Thoracic aorta (tissue), 2 donors: Measurements from ENCODE around the gene SLC46A1. TPM values are rescaled to one million over a fixed set of nuclear protein-coding genes. Genes with fewer than 3 reads are reported as not detected.

Experiments used
- ATAC-seq: fragments of 150-250 bp; one replicate; pipeline ENCODE4 v1.8.0; 2017; ENCODE audit warnings: low read depth; ENCODE audit not compliant: insufficient number of reproducible peaks, low FRiP score
- DNase-seq: peaks from one replicate; pipeline ENCODE4 v3.0.0-alpha.2; 2020; ENCODE audit warnings: low spot score
- H3K27ac ChIP-seq, 2 donors: fragments of 200-600 bp; sonication (generic); 1 replicate in 1 of 2; 2 replicates in 1 of 2; pipeline ENCODE4 v1.5.1; 2016; ENCODE audit warnings: mild to moderate bottlenecking in 2 of 2, moderate library complexity in 2 of 2
- H3K27me3 ChIP-seq: fragments of 200-600 bp; sonication (generic); replicated peaks from 2 replicates; pipeline ENCODE4 v1.6.0; 2016; ENCODE audit warnings: mild to moderate bottlenecking; ENCODE audit not compliant: insufficient read depth
- H3K36me3 ChIP-seq: fragments of 200-600 bp; sonication (generic); one replicate; pipeline ENCODE4 v1.5.1; 2016
- H3K4me1 ChIP-seq, 2 donors: fragments of 200-600 bp; sonication (generic); 1 replicate in 1 of 2; 2 replicates in 1 of 2; pipeline versions ENCODE4 v1.5.1 to v1.6.0; 2016; ENCODE audit warnings: low read depth in 2 of 2, mild to moderate bottlenecking in 1 of 2; ENCODE audit not compliant: control insufficient read depth in 1 of 2
- H3K4me3 ChIP-seq: fragments of 200-600 bp; sonication (generic); 2 replicates; pipeline ENCODE4 v1.5.1; 2016; ENCODE audit warnings: mild to moderate bottlenecking
- H3K9me3 ChIP-seq: fragments of 200-600 bp; sonication (generic); 2 replicates; pipeline ENCODE4 v1.5.1; 2016
- CTCF ChIP-seq: fragments of 200-600 bp; sonication (generic); IDR thresholded peaks from one replicate; pipeline ENCODE4 v1.5.1; 2019; ENCODE audit warnings: antibody characterized with exemption
- total RNA-seq, 2 donors: library from RNA; depleted of rRNA; stranded (reverse); fragments of >200 nt; gene quantifications; one replicate each; pipeline versions ENCODE4 v1.1.0 to v1.2.3, GENCODE V29; 2016

Gene SLC46A1
- total RNA-seq, 2 donors from 2014 or later: 11.9 to 29.2 TPM

- DNase-seq: no peak
- peaks cover 50% of the 10 kb centered on the region for H3K36me3 ChIP-seq
- no peaks in the 10 kb centered on the region for H3K9me3 ChIP-seq
- no peak for TF ChIP-seq CTCF
- H3K27me3 ChIP-seq: no peaks in the 10 kb centered on the region
- peak overlapping the region; percentile 73 to 84 for H3K27ac ChIP-seq
- no peak overlapping the region for H3K4me3 ChIP-seq
- no peak for ATAC-seq
- H3K4me1 ChIP-seq: peaks cover 39 to 47% of the 10 kb centered on the region in 2 donors
Observed at GRCh38 chr17:28346199-28346580, 59.8 kb downstream of the SLC46A1 start.

- no peaks in the 10 kb centered on the region for H3K27me3 ChIP-seq
- no peaks in the 10 kb centered on the region for H3K9me3 ChIP-seq
- H3K4me3 ChIP-seq: no peak overlapping the region
- peak overlapping the region; percentile 73 to 84 for H3K27ac ChIP-seq
- ATAC-seq (peak; percentile 11), DNase-seq (no peak)
- H3K36me3 ChIP-seq: peaks cover 50% of the 10 kb centered on the region
- TF ChIP-seq CTCF: no peak
- H3K4me1 ChIP-seq: peaks cover 39 to 47% of the 10 kb centered on the region in 2 donors
Observed at GRCh38 chr17:28345419-28346198, 60.4 kb downstream of the SLC46A1 start.

Other genes with a start within 250 kb of the SLC46A1 start
- gene TMEM97, start 87.0 kb downstream of the SLC46A1 start, total RNA-seq: 1 to 10 TPM; 1.1 to 5.9 TPM
- gene IFT20, start 70.7 kb downstream of the SLC46A1 start, total RNA-seq: 10 to 100 TPM; 37.4 to 38.4 TPM
- 10 to 100 TPM; 43.3 to 66.1 TPM for gene TNFAIP1, start 70.5 kb downstream of the SLC46A1 start, total RNA-seq
- gene POLDIP2, start 48.7 kb downstream of the SLC46A1 start, total RNA-seq: 10 to 100 TPM; 54.9 to 68.2 TPM
- gene SEBOX, start 41.0 kb downstream of the SLC46A1 start, total RNA-seq: not detected
- 1 to 10 TPM; 1.1 to 3.1 TPM for gene VTN, start 35.9 kb downstream of the SLC46A1 start, total RNA-seq
- gene SARM1, start 34.5 kb downstream of the SLC46A1 start, total RNA-seq: 10 to 100 TPM; 19.5 to 24.1 TPM
- not detected for gene SLC13A2, start 67.4 kb upstream of the SLC46A1 start, total RNA-seq
- gene FOXN1, start 100.1 kb upstream of the SLC46A1 start, total RNA-seq: not detected
- gene UNC119, start 146.4 kb upstream of the SLC46A1 start, total RNA-seq: 10 to 100 TPM; 27.8 to 34.9 TPM
- 10 to 100 TPM; 39.1 to 63.1 TPM for gene PIGS, start 165.3 kb upstream of the SLC46A1 start, total RNA-seq
- 10 to 100 TPM; 43.3 to 43.7 TPM for gene ALDOC, start 170.7 kb upstream of the SLC46A1 start, total RNA-seq
- gene SPAG5, start 192.8 kb upstream of the SLC46A1 start, total RNA-seq: 1 to 10 TPM; 1.6 to 5.9 TPM
- 10 to 100 TPM in 1 of 2 donors, 1 to 10 TPM in 1; 8.0 to 11.8 TPM for gene RSKR, start 208.0 kb upstream of the SLC46A1 start, total RNA-seq
- 100 to 1,000 TPM; 125 to 139 TPM for gene BLTP2, start 238.9 kb upstream of the SLC46A1 start, total RNA-seq